Fibroblast of villous mesenchyme (primary cell): ENCODE measurements around the gene IL21. TPM values are rescaled to one million over a fixed set of nuclear protein-coding genes. Genes with fewer than 3 reads are reported as not detected.

ENCODE experiments used
- DNase-seq: peaks from one replicate; pipeline ENCODE4 v3.0.0-alpha.2; 2010; ENCODE audit warnings: low read depth
- H3K4me3 ChIP-seq: 2 replicates; pipeline ENCODE4 v1.5.1; 2011; ENCODE audit warnings: low read depth, mild to moderate bottlenecking, low read length
- CTCF ChIP-seq: IDR thresholded peaks from 2 replicates; pipeline ENCODE4 v1.5.1; 2012; ENCODE audit warnings: low read depth, mild to moderate bottlenecking, low read length; ENCODE audit not compliant: insufficient read depth
- total RNA-seq: library from RNA; depleted of rRNA; stranded (reverse); fragments of >200 nt; gene quantifications from 2 replicates; pipeline ENCODE4 v1.2.3, GENCODE V29; 2012

Gene IL21
- total RNA-seq, 1 donor = not detected

GRCh38 chr4:122652379-122652778, 31.5 kb upstream of the IL21 start:
- H3K4me3 ChIP-seq = no peak overlapping the region
- TF ChIP-seq CTCF = peak; percentile 69
- peak; percentile 78 for DNase-seq

- no peak for DNase-seq
- no peak for TF ChIP-seq CTCF
- no peak overlapping the region for H3K4me3 ChIP-seq
These were observed 29.3 kb upstream of the IL21 start for GRCh38 chr4:122650148-122650547.

- H3K4me3 ChIP-seq = no peak overlapping the region
- DNase-seq = no peak
- no peak for TF ChIP-seq CTCF
These were observed 26.8 kb upstream of the IL21 start for GRCh38 chr4:122647656-122648055.

GRCh38 chr4:122643257-122643656, 22.4 kb upstream of the IL21 start:
- no peak for DNase-seq
- no peak overlapping the region for H3K4me3 ChIP-seq
- no peak for TF ChIP-seq CTCF

GRCh38 chr4:122639181-122639580, 18.3 kb upstream of the IL21 start:
- no peak for TF ChIP-seq CTCF
- no peak overlapping the region for H3K4me3 ChIP-seq
- no peak for DNase-seq

- TF ChIP-seq CTCF = no peak
- H3K4me3 ChIP-seq = no peak overlapping the region
- DNase-seq = no peak
These were observed 15.8 kb upstream of the IL21 start for GRCh38 chr4:122636697-122637096.

- no peak for TF ChIP-seq CTCF
These were observed 14.3 kb upstream of the IL21 start for GRCh38 chr4:122635205-122635604.

More at GRCh38 chr4:122635205-122635604, 14.3 kb upstream of the IL21 start:
- no peak overlapping the region for H3K4me3 ChIP-seq
- no peak for DNase-seq
